Colonic mucosa (tissue), 4 donors: ENCODE data around the gene PCNA. TPM values are rescaled to one million over a fixed set of nuclear protein-coding genes. Genes with fewer than 3 reads are reported as not detected.
"Not testable (repeated sequence)": the region's sequence is repeated elsewhere in the genome, so short reads cannot be mapped to it uniquely, and the experiment has no call there.

Source experiments
- DNase-seq: peaks from one replicate; pipeline ENCODE4 v3.0.0-alpha.2; 2020
- H3K27ac ChIP-seq: fragments of 200-600 bp; one replicate; pipeline ENCODE4 v1.8.0; 2021
- H3K27me3 ChIP-seq: fragments of 200-600 bp; one replicate; pipeline ENCODE4 v1.8.0; 2021
- H3K36me3 ChIP-seq: fragments of 200-600 bp; one replicate; pipeline ENCODE4 v1.8.0; 2021
- H3K4me1 ChIP-seq: fragments of 200-600 bp; one replicate; pipeline ENCODE4 v1.8.0; 2021; ENCODE audit warnings: mild to moderate bottlenecking
- H3K4me3 ChIP-seq: fragments of 200-600 bp; one replicate; pipeline ENCODE4 v1.8.0; 2021
- H3K9ac ChIP-seq, 2 donors: one replicate each; pipeline ENCODE4 v1.7.0; 2013; ENCODE audit warnings: control low read depth in 2 of 2, low read depth in 2 of 2, low read length in 2 of 2
- H3K9me3 ChIP-seq: fragments of 200-600 bp; one replicate; pipeline ENCODE4 v1.8.0; 2021
- intact Hi-C: fragments of 100-400 bp; cut with DNase I; formaldehyde crosslinking; loops from one replicate; pipeline ENCODE4 v1.14.1; 2022
- total RNA-seq, 2 donors: library from RNA; stranded (reverse); fragmentation: NEBNext Ultra II Directional in 1 of 2; extraction: Animal tissue kit (Norgen Biotek cat#: 25700) in 1 of 2; gene quantifications; one replicate each; pipeline ENCODE4 v1.2.1, GENCODE V29; 2021
- TF ChIP-seq, protein P1 (sequence below): fragments of 200-600 bp; IDR thresholded peaks from one replicate; pipeline ENCODE4 v1.8.0; 2022; ENCODE audit warnings: antibody characterized with exemption, mild to moderate bottlenecking
- donor health status: healthy.
- donor health status: DM: no; HTN: no; CAD: no.
- donor health status: DM: no; HTN: no; CAD: no.

The PCNA gene
- total RNA-seq, 2 donors from 2014 or later: 59.0 to 204 TPM

DNA sequence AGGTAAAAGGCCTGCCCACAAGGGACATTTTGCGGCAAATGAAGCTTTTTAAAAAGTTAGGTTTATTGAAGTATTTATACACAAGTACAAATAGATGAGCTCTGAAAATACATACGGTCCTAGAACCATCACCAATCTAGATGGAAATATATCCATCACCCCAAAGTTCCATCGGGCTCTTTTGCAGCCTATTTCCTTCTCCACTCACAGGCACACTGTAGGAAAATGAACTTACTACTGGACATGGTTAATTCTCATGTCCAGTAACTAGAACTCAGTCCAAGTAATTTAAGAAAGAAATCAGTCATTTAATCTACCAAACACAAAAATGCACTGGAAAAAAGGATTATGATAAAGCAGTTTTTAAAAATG is 6.2 kb downstream of the PCNA start:
- Histone ChIP-seq H3K27ac (peak overlapping the region; percentile 92), H3K9ac (peak overlapping the region; percentile 92 to 98), H3K27me3 (no peaks in the 10 kb centered on the region), H3K4me3 (peak overlapping the region; percentile 83), H3K9me3 (no peaks in the 10 kb centered on the region), H3K36me3 (no peaks in the 10 kb centered on the region), H3K4me1 (peaks cover 4% of the 10 kb centered on the region)
- TF ChIP-seq, protein P1, sequence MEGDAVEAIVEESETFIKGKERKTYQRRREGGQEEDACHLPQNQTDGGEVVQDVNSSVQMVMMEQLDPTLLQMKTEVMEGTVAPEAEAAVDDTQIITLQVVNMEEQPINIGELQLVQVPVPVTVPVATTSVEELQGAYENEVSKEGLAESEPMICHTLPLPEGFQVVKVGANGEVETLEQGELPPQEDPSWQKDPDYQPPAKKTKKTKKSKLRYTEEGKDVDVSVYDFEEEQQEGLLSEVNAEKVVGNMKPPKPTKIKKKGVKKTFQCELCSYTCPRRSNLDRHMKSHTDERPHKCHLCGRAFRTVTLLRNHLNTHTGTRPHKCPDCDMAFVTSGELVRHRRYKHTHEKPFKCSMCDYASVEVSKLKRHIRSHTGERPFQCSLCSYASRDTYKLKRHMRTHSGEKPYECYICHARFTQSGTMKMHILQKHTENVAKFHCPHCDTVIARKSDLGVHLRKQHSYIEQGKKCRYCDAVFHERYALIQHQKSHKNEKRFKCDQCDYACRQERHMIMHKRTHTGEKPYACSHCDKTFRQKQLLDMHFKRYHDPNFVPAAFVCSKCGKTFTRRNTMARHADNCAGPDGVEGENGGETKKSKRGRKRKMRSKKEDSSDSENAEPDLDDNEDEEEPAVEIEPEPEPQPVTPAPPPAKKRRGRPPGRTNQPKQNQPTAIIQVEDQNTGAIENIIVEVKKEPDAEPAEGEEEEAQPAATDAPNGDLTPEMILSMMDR: no peak
- no peak for DNase-seq
- intact Hi-C loops: no loop called here

DNA sequence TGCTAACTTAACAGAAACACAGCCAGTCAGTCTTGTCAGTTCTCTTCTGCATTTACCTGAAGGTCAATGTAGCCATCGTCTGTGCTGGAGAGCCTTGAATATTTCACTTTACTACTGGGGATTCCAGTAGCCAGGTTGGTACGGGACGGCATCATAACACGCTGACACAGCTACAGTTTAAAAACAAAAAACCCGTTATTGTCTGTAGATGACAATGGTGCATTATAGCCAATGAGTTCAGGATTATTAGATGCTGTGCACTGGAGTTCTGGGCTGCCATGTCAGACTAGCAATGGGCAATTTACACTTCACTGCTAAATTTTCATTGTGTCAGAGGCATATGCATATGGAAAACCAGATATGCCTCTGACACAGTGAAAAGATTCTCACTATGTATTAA is 10.5 kb downstream of the PCNA start:
- Histone ChIP-seq H3K9ac (no peak overlapping the region), H3K4me1 (no peaks in the 10 kb centered on the region), H3K9me3 (no peaks in the 10 kb centered on the region), H3K36me3 (no peaks in the 10 kb centered on the region), H3K27me3 (no peaks in the 10 kb centered on the region), H3K27ac (no peak overlapping the region), H3K4me3 (no peak overlapping the region)
- DNase-seq: no peak
- TF ChIP-seq, protein P1: no peak
- intact Hi-C loops: no loop called here

DNA sequence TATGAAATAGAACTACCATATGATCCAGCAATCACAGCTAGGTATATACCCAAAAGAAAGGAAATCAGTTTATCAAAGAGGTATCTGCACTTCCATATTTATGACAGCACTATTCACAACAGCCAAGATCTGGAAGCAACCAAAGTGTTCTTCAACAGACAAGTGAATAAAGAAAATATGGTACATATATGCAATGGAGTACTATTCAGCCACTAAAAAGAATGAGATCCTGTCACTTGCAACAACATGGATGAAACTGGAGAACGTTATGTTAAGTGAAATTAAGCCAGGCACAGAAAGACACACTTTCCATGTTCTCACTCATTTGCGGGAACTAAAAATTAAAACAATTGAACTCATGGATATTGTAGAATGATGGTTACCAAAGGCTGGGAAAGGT is 15.3 kb downstream of the PCNA start:
- intact Hi-C loops: no loop called here
- TF ChIP-seq, protein P1: no peak
- H3K27ac ChIP-seq: no peak overlapping the region
- H3K9me3 ChIP-seq: no peaks in the 10 kb centered on the region
- H3K4me3 ChIP-seq: no peak overlapping the region
- DNase-seq: no peak
- no peaks in the 10 kb centered on the region for H3K27me3 ChIP-seq
- H3K4me1 ChIP-seq: no peaks in the 10 kb centered on the region
- H3K36me3 ChIP-seq: no peaks in the 10 kb centered on the region
- H3K9ac ChIP-seq: no peak overlapping the region

DNA sequence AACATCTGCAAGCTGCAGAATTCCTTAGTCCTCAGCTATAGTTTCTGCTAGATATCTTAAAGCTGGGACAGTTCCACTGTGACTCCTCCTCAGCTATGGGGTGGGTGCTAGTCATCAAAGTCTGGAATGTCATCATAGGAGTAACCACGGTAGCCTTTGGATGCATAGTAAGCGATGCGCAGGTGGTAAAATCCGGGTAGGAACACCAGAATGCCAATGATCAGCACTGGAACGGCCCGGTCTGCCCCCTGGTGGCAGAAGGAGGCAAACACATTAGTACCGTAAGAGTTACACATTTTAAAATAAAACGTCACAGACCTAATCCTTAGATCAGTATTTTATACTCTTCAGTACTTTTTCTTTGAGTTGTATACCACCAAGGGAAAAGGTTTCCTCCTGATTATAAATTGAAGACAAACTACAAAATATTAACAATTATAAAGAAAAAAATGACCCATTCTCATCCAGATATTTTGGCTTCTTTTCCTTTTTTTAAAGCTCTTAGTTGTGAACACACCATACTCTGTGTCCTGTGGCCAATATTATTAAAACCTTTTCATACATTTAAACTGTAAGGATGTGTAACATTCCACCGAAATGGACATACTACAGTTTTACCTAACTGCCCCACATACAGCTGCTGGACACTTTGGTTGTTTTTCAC is 18.9 kb downstream of the PCNA start:
- no peaks in the 10 kb centered on the region for H3K9me3 ChIP-seq
- H3K36me3 ChIP-seq: no peaks in the 10 kb centered on the region
- no peak overlapping the region for H3K4me3 ChIP-seq
- no peaks in the 10 kb centered on the region for H3K27me3 ChIP-seq
- TF ChIP-seq, protein P1: peak; percentile 90
- no peak overlapping the region for H3K27ac ChIP-seq
- no peaks in the 10 kb centered on the region for H3K4me1 ChIP-seq
- no peak overlapping the region for H3K9ac ChIP-seq
- intact Hi-C loops: loop anchor here (2.0 kb wide), 1 partner anchor 44 kb away; no protein-coding TSS in a partner anchor
- peak; percentile 81 for DNase-seq

DNA sequence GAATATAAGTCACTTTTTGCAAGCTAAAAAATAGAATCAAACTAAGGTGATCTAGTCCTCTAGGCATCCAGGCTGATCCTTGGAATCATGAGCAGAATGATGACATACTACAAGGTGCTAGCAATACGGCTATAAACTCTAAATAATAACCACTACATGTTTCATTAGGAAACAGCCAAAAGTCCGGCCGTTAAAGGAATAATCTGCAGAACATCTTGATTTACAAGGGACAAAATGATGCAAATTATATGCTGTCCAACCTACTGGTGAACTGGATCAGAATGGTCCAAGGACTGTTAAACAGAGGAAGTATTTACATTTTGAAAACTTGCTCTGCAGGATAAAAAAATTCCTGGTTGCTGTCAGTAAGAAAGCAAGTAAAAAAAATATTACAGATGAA is 19.8 kb downstream of the PCNA start:
- H3K27me3 ChIP-seq, H3K36me3 ChIP-seq, H3K4me1 ChIP-seq, H3K9ac ChIP-seq, H3K27ac ChIP-seq, H3K4me3 ChIP-seq, DNase-seq, H3K9me3 ChIP-seq: not testable (repeated sequence)
- intact Hi-C loops: loop anchor here (2.0 to 10.0 kb wide), 2 partner anchors 43 to 95 kb away; partner anchors contain the start of gene SLC23A2

DNA sequence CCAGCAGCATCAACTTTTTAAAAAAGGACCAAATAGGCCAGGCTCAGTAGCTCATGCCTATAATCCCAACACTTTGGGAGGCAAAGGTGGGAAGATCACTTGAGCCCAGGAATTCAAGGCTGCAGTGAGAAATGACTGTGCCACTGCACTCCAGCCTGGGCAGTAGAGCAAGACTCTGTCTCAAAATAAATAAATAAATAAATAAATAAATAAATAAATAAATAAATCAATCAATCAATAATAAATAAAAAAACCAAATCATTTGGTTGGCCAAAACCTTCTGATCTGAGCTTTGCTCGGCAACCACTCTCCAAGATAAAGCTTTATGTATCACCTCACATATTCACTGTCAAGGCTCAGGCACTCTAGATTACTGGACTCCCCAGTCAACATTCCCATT is 20.7 kb downstream of the PCNA start:
- not testable (repeated sequence) for H3K4me1 ChIP-seq, DNase-seq, H3K9ac ChIP-seq, H3K36me3 ChIP-seq, H3K27me3 ChIP-seq, H3K4me3 ChIP-seq, H3K9me3 ChIP-seq, H3K27ac ChIP-seq
- intact Hi-C loops: loop anchor here (10.0 kb wide), 1 partner anchor 94 kb away; the partner anchor contains the start of gene SLC23A2
